ENCODE measurements around the gene CCDC85B.

DNA sequence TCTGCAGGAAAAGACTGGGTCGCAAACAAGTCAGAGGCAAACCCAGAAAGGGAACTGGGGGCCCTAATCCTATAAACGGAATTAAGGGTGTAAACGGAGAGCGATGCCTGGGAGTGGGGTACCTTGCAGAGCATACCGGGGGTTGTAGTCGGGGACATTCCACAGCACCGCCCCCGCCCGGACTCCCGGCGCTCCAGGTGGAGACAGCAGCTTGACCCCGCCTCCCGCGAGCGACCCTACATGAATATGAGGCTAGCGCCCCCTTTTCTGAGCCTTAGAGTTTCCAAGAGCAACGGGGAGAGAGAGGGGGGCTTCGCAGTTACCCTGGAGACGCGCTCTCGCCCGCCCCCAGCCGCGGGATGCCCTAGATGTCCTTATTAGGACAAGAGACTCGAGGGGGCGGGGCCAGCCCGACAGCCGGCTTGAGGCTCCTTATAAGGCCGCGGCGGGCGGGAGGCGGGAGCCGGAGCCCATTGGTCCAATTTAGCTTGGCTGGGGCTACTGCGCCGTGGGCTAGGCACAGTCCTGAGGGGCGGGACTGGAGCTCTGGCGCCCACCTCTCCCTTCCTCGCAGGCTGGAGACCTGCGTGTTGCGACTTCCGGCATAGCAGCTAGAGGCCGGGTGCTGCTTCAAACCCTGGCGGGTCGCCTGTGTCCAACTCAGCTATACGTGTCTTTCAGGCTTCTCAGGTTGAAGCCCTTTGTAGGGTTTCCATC is 31.2 kb upstream of the CCDC85B start:
- TF ChIP-seq, protein P1, sequence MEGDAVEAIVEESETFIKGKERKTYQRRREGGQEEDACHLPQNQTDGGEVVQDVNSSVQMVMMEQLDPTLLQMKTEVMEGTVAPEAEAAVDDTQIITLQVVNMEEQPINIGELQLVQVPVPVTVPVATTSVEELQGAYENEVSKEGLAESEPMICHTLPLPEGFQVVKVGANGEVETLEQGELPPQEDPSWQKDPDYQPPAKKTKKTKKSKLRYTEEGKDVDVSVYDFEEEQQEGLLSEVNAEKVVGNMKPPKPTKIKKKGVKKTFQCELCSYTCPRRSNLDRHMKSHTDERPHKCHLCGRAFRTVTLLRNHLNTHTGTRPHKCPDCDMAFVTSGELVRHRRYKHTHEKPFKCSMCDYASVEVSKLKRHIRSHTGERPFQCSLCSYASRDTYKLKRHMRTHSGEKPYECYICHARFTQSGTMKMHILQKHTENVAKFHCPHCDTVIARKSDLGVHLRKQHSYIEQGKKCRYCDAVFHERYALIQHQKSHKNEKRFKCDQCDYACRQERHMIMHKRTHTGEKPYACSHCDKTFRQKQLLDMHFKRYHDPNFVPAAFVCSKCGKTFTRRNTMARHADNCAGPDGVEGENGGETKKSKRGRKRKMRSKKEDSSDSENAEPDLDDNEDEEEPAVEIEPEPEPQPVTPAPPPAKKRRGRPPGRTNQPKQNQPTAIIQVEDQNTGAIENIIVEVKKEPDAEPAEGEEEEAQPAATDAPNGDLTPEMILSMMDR (IDR thresholded peaks at IDR 0.05): no peak
- TF ChIP-seq POLR2A (IDR thresholded peaks at IDR 0.05): peak in 1 of 2 donors; percentile 86
